ENCODE data around the gene SLCO2A1.

DNA sequence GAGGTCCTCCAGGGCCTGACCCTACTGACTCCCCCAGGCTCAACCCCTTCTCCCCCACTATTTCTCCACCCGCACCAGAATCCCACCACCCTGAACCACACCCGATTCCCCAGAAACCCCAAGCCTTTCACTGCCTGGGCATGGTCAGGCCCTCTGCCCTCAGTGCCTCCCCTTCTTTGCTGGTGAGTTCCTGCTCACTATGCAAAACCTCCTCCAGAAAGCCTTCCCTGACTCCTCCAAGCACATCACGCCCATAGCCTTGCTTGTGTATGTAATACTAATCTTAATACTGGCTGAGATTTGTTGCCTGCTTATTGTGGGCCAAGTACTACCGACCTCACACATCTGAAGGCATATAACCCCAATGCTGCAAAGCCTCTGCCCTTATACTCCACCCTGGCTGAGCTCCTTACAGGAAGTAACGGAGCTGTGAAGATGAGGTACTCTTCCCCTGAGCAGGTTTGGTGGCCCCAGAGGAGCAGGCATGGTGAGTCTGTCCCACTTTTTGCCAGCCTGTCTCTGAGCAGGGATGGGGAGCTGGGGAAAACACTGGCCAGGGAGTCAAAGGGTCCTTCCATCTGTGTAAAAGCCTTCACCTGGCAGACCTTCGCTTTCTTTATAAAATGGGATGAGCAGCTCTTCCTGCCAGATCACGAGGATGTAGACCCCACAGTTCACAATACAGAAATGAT, 143.5 kb downstream of the SLCO2A1 start:
- TF ChIP-seq CTCF (IDR thresholded peaks at IDR 0.05; ENCODE audit: low read length) (no peak), EZH2 (optimal IDR thresholded peaks at IDR 0.05; ENCODE audit: low read depth, low read length) (no peak)

Data from MM.1S (cell line).